Astrocyte (in vitro differentiated cells and primary cell): ENCODE measurements around the gene USP6NL.

ENCODE experiments used
- EZH2 ChIP-seq: IDR thresholded peaks from 2 replicates; pipeline ENCODE4 v1.6.1; 2012; ENCODE audit warnings: mild to moderate bottlenecking, low read length, inconsistent platforms; ENCODE audit not compliant: insufficient read depth
- TF ChIP-seq, protein P1 (sequence below): IDR thresholded peaks from 2 replicates; pipeline ENCODE4 v1.5.1; 2011; ENCODE audit warnings: low read depth, mild to moderate bottlenecking, inconsistent platforms, low read length, moderate library complexity; ENCODE audit not compliant: insufficient read depth

DNA sequence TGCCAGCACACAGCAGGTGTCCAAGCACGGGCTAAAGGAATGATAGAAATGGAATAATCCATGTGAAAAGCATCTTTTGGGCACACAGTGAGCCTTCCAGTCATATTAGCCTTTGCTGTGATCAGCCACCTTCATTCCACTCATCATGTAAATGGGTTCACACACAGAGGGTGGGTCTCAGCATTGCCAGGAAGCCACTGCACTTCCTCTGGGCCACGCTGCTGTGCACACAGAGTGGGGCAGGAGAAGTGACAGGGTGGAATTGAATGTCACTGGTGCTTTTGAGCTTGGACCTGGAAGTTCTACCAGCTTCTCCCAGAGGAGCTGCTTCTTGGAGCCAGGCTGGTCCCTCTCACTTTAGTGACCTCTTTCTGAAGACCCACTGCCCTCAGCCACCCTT lies 203.5 kb downstream of the USP6NL start:
- TF ChIP-seq, protein P1, sequence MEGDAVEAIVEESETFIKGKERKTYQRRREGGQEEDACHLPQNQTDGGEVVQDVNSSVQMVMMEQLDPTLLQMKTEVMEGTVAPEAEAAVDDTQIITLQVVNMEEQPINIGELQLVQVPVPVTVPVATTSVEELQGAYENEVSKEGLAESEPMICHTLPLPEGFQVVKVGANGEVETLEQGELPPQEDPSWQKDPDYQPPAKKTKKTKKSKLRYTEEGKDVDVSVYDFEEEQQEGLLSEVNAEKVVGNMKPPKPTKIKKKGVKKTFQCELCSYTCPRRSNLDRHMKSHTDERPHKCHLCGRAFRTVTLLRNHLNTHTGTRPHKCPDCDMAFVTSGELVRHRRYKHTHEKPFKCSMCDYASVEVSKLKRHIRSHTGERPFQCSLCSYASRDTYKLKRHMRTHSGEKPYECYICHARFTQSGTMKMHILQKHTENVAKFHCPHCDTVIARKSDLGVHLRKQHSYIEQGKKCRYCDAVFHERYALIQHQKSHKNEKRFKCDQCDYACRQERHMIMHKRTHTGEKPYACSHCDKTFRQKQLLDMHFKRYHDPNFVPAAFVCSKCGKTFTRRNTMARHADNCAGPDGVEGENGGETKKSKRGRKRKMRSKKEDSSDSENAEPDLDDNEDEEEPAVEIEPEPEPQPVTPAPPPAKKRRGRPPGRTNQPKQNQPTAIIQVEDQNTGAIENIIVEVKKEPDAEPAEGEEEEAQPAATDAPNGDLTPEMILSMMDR = no peak
- TF ChIP-seq EZH2 = no peak
